ENCODE data around the gene ISM1.
A peak's percentile ranks its signal among the peaks of the same experiment; 100 is the strongest.

Gene ISM1

DNA sequence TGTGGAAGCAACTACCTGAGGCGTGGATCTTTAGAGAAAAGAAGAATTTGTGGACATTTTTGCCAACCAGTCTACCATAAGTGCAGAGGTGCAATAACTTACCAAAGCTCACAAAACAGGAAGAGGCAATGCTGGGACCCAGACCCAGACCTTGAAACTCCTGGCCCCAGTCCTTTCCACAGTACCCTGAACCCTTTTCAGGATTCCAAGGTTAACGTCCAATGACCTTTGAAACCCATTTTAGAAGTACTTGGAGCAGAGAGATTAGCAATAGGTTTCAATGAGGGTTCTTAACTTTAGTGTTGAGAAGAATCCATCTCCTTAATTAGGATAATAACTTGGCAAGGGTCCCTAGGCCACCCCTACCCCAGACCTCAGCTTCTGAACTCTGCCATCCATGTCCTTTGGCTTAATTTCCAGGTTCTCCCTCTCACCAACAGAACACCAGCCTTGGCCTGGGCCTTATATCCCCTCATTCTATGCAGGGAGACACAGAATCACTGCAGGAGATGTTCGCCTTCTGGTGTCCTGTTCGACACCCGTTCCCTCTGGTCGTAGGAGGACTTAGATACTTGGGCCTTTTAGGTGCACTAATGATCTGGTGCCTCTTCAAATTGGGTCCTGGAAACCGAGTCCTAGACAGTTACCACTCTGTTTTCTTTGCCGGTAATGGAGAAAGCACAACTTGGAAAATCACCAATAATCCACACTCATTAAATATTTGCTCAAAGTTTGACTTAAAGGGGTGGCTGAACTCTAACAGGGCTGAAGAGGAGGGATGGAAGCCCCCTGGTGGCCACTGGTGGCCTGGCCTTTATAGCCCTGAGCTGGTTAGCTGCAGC is 40.6 kb downstream of the ISM1 start:
- TF ChIP-seq, protein P1, sequence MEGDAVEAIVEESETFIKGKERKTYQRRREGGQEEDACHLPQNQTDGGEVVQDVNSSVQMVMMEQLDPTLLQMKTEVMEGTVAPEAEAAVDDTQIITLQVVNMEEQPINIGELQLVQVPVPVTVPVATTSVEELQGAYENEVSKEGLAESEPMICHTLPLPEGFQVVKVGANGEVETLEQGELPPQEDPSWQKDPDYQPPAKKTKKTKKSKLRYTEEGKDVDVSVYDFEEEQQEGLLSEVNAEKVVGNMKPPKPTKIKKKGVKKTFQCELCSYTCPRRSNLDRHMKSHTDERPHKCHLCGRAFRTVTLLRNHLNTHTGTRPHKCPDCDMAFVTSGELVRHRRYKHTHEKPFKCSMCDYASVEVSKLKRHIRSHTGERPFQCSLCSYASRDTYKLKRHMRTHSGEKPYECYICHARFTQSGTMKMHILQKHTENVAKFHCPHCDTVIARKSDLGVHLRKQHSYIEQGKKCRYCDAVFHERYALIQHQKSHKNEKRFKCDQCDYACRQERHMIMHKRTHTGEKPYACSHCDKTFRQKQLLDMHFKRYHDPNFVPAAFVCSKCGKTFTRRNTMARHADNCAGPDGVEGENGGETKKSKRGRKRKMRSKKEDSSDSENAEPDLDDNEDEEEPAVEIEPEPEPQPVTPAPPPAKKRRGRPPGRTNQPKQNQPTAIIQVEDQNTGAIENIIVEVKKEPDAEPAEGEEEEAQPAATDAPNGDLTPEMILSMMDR (IDR thresholded peaks at IDR 0.05; ENCODE audit: low read depth, low read length, missing control alignments): peak; percentile 91
- H3K4me3 ChIP-seq (replicated peaks; ENCODE audit: low read depth, low read length): no peak overlapping the region
- no peak for DNase-seq (ENCODE audit: extremely low read depth, low read depth)

DNA sequence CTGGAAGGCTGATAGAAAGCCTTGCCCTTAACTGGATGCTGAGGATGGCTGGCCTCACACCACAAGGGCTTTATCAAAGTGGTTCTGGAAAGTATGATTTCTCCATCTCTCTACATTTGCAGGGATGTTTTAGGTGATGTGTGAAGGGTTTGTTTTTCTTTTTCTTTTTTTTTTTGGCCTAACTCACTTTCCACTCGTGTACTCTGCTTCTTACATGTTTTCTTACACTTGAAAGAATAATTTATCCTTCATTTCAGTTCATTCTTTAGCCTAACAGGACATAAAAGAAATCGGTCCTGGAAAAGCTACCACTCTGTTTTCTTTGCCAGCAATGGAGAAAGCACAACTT is 41.2 kb downstream of the ISM1 start:
- TF ChIP-seq, protein P1 (IDR thresholded peaks at IDR 0.05; ENCODE audit: low read depth, low read length, missing control alignments): no peak
- no peak overlapping the region for H3K4me3 ChIP-seq (replicated peaks; ENCODE audit: low read depth, low read length)
- DNase-seq (ENCODE audit: extremely low read depth, low read depth): no peak

DNA sequence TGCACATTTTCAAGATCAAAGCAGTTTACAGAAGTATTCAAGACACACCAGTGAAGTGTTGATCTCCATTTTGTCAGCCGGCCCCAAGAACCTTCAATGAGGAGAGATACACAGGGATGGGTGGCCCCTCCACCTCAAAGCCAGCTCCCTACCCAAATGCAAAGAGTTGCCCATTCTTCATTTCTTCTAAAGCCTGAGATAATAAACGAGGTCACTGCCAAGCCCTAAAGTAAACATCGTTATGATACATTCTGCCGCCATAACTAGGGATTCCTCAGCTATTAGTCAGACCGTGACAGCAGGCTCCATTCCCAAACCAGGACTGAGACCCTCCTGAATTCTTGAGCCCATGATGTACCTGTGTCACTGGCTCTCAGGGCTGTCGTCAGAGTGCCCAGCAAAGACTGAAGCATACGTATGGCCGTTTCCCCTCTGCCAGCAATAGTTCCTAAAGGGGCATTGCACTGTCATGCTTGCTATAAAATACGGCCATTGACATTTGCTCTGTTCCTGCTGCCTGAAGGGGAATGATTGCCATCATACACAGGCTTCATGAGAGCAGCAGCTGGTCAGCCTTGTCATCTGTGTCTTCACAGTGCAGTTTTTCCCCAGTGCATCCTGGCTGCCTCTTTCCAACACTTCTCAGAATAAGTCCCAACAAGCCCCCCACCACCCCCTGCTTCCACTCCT is 41.7 kb downstream of the ISM1 start:
- DNase-seq (ENCODE audit: extremely low read depth, low read depth): no peak
- TF ChIP-seq, protein P1 (IDR thresholded peaks at IDR 0.05; ENCODE audit: low read depth, low read length, missing control alignments): no peak
- no peak overlapping the region for H3K4me3 ChIP-seq (replicated peaks; ENCODE audit: low read depth, low read length)

- no peak for DNase-seq (ENCODE audit: extremely low read depth, low read depth)
- TF ChIP-seq, protein P1 (IDR thresholded peaks at IDR 0.05; ENCODE audit: low read depth, low read length, missing control alignments): no peak
- no peak overlapping the region for H3K4me3 ChIP-seq (replicated peaks; ENCODE audit: low read depth, low read length)
These were observed 42.4 kb downstream of the ISM1 start for GRCh38 chr20:13263451-13263850.

DNA sequence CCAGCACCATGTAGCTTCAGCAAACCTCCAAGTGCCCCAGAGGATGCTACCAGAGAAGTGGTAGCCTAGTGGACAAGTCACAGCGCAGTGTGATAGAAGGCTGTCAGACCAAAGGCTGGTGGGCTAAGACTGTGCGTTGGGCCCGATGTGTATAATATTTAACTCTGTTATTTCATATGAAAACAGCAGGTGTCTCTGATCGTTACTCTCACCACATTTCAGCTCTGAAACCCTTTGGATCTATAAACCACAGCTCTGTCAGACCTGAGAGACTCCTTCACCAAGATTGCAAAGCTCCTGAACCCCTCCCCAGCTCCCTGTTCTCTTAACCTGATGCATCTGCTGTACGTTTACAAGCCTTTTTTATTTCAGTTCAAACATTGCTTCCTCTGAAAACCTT is 43.8 kb downstream of the ISM1 start:
- no peak for DNase-seq (ENCODE audit: extremely low read depth, low read depth)
- TF ChIP-seq, protein P1 (IDR thresholded peaks at IDR 0.05; ENCODE audit: low read depth, low read length, missing control alignments): no peak

GRCh38 chr20:13265941-13266340 is 44.9 kb downstream of the ISM1 start:
- TF ChIP-seq, protein P1 (IDR thresholded peaks at IDR 0.05; ENCODE audit: low read depth, low read length, missing control alignments): no peak
- H3K4me3 ChIP-seq (replicated peaks; ENCODE audit: low read depth, low read length): no peak overlapping the region
- no peak for DNase-seq (ENCODE audit: extremely low read depth, low read depth)

More for the DNA sequence above, 43.8 kb downstream of the ISM1 start:
- no peak overlapping the region for H3K4me3 ChIP-seq (replicated peaks; ENCODE audit: low read depth, low read length)
